SK-N-SH (cell line): ENCODE data around the gene TMEM138. TPM values are rescaled to one million over a fixed set of nuclear protein-coding genes. Genes with fewer than 3 reads are reported as not detected.

Experiments
- CTCF ChIA-PET: fragments of 300-600, 350-600 bp; formaldehyde crosslinking; extraction: SDS; loops from one replicate; lab custom pipeline; 2021; lab: Yijun Ruan, JAX
- POLR2A ChIA-PET: fragments of 350-600 bp; sonication (Branson Sonifier 250); formaldehyde crosslinking; extraction: SDS; loops from one replicate; lab custom pipeline; 2020; ENCODE audit warnings: antibody characterized with exemption, inconsistent platforms; lab: Yijun Ruan, JAX
- DNase-seq: peaks from one replicate; pipeline ENCODE4 v3.0.0; 2012
- H2AFZ ChIP-seq: fragments of 200-600 bp; sonication (generic); 2 replicates; pipeline ENCODE4 v1.8.1; 2016; ENCODE audit warnings: antibody characterized with exemption, mild to moderate bottlenecking, low read depth
- H3F3A ChIP-seq: fragments of 200-600 bp; sonication (generic); replicated peaks from 2 replicates; pipeline ENCODE3; 2016; ENCODE audit warnings: antibody characterized with exemption, mild to moderate bottlenecking; ENCODE audit not compliant: insufficient read depth
- H3K27ac ChIP-seq, 2 experiments: fragments of 200-500 bp in 1 of 2; fragments of 200-600 bp in 1 of 2; sonication (Bioruptor generic) in 1 of 2; sonication (generic), shearing (Covaris generic) in 1 of 2; 2 replicates each; pipeline versions ENCODE4 v1.5.1 to v1.6.1; 2014 to 2016; ENCODE audit warnings: low read depth in 2 of 2, inconsistent platforms in 1 of 2, low read length in 1 of 2, mild to moderate bottlenecking in 1 of 2, mixed read lengths in 1 of 2
- H3K27me3 ChIP-seq: fragments of 200-600 bp; sonication (generic), shearing (Covaris generic); 2 replicates; pipeline ENCODE4 v1.6.1; 2016; ENCODE audit warnings: mixed run types; ENCODE audit not compliant: insufficient read depth
- H3K36me3 ChIP-seq, 2 experiments: fragments of 200-500 bp in 1 of 2; fragments of 200-600 bp in 1 of 2; sonication (Bioruptor generic) in 1 of 2; sonication (generic) in 1 of 2; replicated peaks in 1 of 2; 2 replicates each; pipeline versions ENCODE3 to v1.5.1; 2014 to 2016; ENCODE audit warnings: low read length in 1 of 2, mild to moderate bottlenecking in 1 of 2; ENCODE audit not compliant: insufficient read depth in 2 of 2, control insufficient read depth in 1 of 2
- H3K4me1 ChIP-seq, 2 experiments: fragments of 200-500 bp in 1 of 2; fragments of 200-600 bp in 1 of 2; sonication (Bioruptor generic) in 1 of 2; sonication (generic), shearing (Covaris generic) in 1 of 2; 2 replicates each; pipeline versions ENCODE4 v1.5.1 to v1.6.1; 2014 to 2016; ENCODE audit warnings: low read depth in 1 of 2, low read length in 1 of 2, mixed run types in 1 of 2; ENCODE audit not compliant: insufficient read depth in 2 of 2, control insufficient read depth in 1 of 2
- H3K4me2 ChIP-seq: fragments of 200-600 bp; sonication (generic), shearing (Covaris generic); 2 replicates; pipeline ENCODE4 v1.6.1; 2017; ENCODE audit warnings: mixed run types
- H3K4me3 ChIP-seq, 2 experiments: fragments of 200-500 bp in 1 of 2; fragments of 200-600 bp in 1 of 2; sonication (Bioruptor generic) in 1 of 2; sonication (generic), shearing (Covaris generic) in 1 of 2; 2 replicates each; pipeline versions ENCODE4 v1.5.1 to v1.8.1; 2014 to 2016; ENCODE audit warnings: low read depth in 2 of 2, inconsistent platforms in 1 of 2, low read length in 1 of 2, mild to moderate bottlenecking in 1 of 2, mixed read lengths in 1 of 2, moderate library complexity in 1 of 2
- H3K79me2 ChIP-seq: fragments of 200-600 bp; sonication (generic); 2 replicates; pipeline ENCODE4 v1.8.1; 2017; ENCODE audit warnings: mild to moderate bottlenecking; ENCODE audit not compliant: insufficient read depth
- H3K9ac ChIP-seq: fragments of 200-600 bp; sonication (generic); 2 replicates; pipeline ENCODE4 v1.6.1; 2017; ENCODE audit warnings: mixed run types
- H3K9me2 ChIP-seq: fragments of 200-600 bp; sonication (generic); 2 replicates; pipeline ENCODE4 v1.6.1; 2017; ENCODE audit warnings: mixed run types
- H3K9me3 ChIP-seq: fragments of 200-600 bp; sonication (generic); 2 replicates; pipeline ENCODE4 v1.6.1; 2017; ENCODE audit warnings: mixed run types, mild to moderate bottlenecking, moderate library complexity
- H4K20me1 ChIP-seq: fragments of 200-600 bp; sonication (generic); 2 replicates; pipeline ENCODE4 v1.6.1; 2017; ENCODE audit warnings: mild to moderate bottlenecking, mixed run types; ENCODE audit not compliant: insufficient read depth
- CHD2 ChIP-seq: fragments of 150-350 bp; IDR thresholded peaks from 2 replicates; pipeline ENCODE4 v1.6.1; 2018; ENCODE audit warnings: low read length; ENCODE audit not compliant: partially characterized antibody
- ELF1 ChIP-seq: IDR thresholded peaks from 2 replicates; pipeline ENCODE4 v1.4.0; 2012
- EZH2phosphoT487 ChIP-seq: fragments of 200-600 bp; sonication (generic); IDR thresholded peaks from 2 replicates; pipeline ENCODE4 v1.6.1; 2017; ENCODE audit warnings: low read depth, mixed run types, mild to moderate bottlenecking, antibody characterized with exemption, moderate library complexity, borderline replicate concordance
- FOSL2 ChIP-seq: IDR thresholded peaks from 2 replicates; pipeline ENCODE4 v1.4.0; 2012; ENCODE audit warnings: low read depth, mild to moderate bottlenecking, moderate library complexity, borderline replicate concordance
- FOXJ3 ChIP-seq: sonication (generic); formaldehyde crosslinking; IDR thresholded peaks from 2 replicates; pipeline ENCODE4 v1.5.1; 2020; ENCODE audit warnings: mild to moderate bottlenecking, missing genetic modification reagents
- FOXM1 ChIP-seq: IDR thresholded peaks from 2 replicates; pipeline ENCODE4 v1.4.0; 2012; ENCODE audit warnings: low read depth, mild to moderate bottlenecking
- GABPA ChIP-seq: IDR thresholded peaks from 2 replicates; pipeline ENCODE4 v1.4.0; 2012; ENCODE audit warnings: low read depth, mild to moderate bottlenecking
- JUND ChIP-seq: IDR thresholded peaks from 2 replicates; pipeline ENCODE4 v1.4.0; 2012
- MXI1 ChIP-seq: IDR thresholded peaks from 2 replicates; pipeline ENCODE4 v1.6.1; 2012; ENCODE audit warnings: mild to moderate bottlenecking, low read depth, low read length, improper control_type of control experiment
- NRF1 ChIP-seq: IDR thresholded peaks from 2 replicates; pipeline ENCODE4 v1.6.1; 2012; ENCODE audit warnings: low read depth, mild to moderate bottlenecking, low read length
- RAD21 ChIP-seq: IDR thresholded peaks from 2 replicates; pipeline ENCODE4 v1.6.1; 2012; ENCODE audit warnings: mild to moderate bottlenecking, low read length
- RCOR1 ChIP-seq: fragments of 150-350 bp; IDR thresholded peaks from 2 replicates; pipeline ENCODE4 v1.6.1; 2017; ENCODE audit warnings: antibody characterized with exemption, low read length
- RXRA ChIP-seq: IDR thresholded peaks from 2 replicates; pipeline ENCODE4 v1.4.0; 2012; ENCODE audit warnings: low read depth, mild to moderate bottlenecking, borderline replicate concordance
- SIN3A ChIP-seq: IDR thresholded peaks from 2 replicates; pipeline ENCODE4 v1.6.1; 2012; ENCODE audit warnings: low read depth, mild to moderate bottlenecking, low read length, moderate library complexity, borderline replicate concordance
- SMC3 ChIP-seq: IDR thresholded peaks from 2 replicates; pipeline ENCODE4 v1.6.1; 2012; ENCODE audit warnings: low read depth, low read length, improper control_type of control experiment
- TCF12 ChIP-seq: IDR thresholded peaks from 2 replicates; pipeline ENCODE4 v1.4.0; 2012
- TEAD4 ChIP-seq: IDR thresholded peaks from 2 replicates; pipeline ENCODE4 v1.4.0; 2012; ENCODE audit warnings: mild to moderate bottlenecking, borderline replicate concordance; ENCODE audit not compliant: insufficient read depth
- YY1 ChIP-seq: IDR thresholded peaks from 2 replicates; pipeline ENCODE4 v1.4.0; 2012; ENCODE audit warnings: low read depth, mild to moderate bottlenecking
- WGBS: methylation state at CpG from one replicate; pipeline ENCODE4 v1.1.6; 2017; ENCODE audit warnings: low lambda C conversion rate; 5-methylcytosine and 5-hydroxymethylcytosine counted together
- polyA plus RNA-seq, 3 experiments: library from polyadenylated mRNA; depleted of rRNA; stranded (reverse); fragments of >200 nt; gene quantifications; 2 replicates each; pipeline ENCODE4 v1.2.3, GENCODE V29; 2012
- TF ChIP-seq, protein P1 (sequence below): IDR thresholded peaks from 2 replicates; pipeline ENCODE4 v1.4.0; 2012; ENCODE audit warnings: low read depth, borderline replicate concordance
- TF ChIP-seq, protein P2 (sequence below): IDR thresholded peaks from 2 replicates; pipeline ENCODE4 v1.4.0; 2012; ENCODE audit warnings: low read depth
- TF ChIP-seq, protein P3 (sequence below): IDR thresholded peaks from 2 replicates; pipeline ENCODE4 v1.4.0; 2012; ENCODE audit warnings: low read depth, borderline replicate concordance
- TF ChIP-seq, protein P4 (sequence below): fragments of 150-350 bp; IDR thresholded peaks from 2 replicates; pipeline ENCODE4 v1.6.1; 2016; ENCODE audit warnings: mild to moderate bottlenecking, low read depth, low read length
- TF ChIP-seq, protein P5 (sequence below): IDR thresholded peaks from 2 replicates; pipeline ENCODE4; 2012

The TMEM138 gene
- polyA plus RNA-seq, 1 of the 3 experiments (the other 2 are of a cell fraction), result 82.2 TPM

DNA sequence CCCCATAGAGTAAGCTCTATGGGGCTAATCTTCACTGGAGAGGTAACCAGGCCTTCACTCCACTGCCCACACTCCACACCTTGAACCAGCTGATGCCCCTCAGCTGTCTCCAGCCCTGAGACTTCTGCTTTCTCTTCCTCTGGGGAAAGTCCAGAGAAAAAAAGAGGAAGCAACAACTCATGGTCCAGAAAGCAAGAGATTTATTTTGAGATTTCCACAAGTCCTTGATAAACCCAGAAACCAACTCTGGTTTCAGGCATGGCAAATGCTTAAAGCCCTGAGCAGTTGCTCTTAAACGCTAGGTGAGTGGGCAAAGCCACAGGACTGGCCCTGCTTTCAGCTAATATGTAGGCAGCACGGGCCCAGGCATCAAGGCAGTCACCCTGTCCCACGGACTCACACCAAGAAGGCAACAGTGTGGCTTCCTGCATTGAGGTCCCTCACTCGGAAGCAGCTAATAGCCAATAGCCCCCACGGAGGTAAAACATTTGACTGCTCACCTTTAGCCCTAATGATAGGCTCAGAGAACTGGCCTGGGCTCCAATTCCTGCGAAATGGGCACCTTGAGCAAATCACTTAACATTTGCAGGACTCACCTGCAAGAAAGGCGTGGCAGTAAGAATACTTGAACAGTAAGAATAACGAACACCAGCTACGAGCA lies 4.8 kb upstream of the TMEM138 start:
- TF ChIP-seq RCOR1, result no peak
- TF ChIP-seq FOXM1, result no peak
- no peak for TF ChIP-seq NRF1
- TF ChIP-seq FOSL2, result no peak
- no peak for TF ChIP-seq GABPA
- TF ChIP-seq FOXJ3 (CRISPR knock-in tag), result no peak
- TF ChIP-seq, protein P1, sequence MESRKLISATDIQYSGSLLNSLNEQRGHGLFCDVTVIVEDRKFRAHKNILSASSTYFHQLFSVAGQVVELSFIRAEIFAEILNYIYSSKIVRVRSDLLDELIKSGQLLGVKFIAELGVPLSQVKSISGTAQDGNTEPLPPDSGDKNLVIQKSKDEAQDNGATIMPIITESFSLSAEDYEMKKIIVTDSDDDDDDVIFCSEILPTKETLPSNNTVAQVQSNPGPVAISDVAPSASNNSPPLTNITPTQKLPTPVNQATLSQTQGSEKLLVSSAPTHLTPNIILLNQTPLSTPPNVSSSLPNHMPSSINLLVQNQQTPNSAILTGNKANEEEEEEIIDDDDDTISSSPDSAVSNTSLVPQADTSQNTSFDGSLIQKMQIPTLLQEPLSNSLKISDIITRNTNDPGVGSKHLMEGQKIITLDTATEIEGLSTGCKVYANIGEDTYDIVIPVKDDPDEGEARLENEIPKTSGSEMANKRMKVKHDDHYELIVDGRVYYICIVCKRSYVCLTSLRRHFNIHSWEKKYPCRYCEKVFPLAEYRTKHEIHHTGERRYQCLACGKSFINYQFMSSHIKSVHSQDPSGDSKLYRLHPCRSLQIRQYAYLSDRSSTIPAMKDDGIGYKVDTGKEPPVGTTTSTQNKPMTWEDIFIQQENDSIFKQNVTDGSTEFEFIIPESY, result no peak
- no peak for TF ChIP-seq SMC3
- TF ChIP-seq YY1, result no peak
- TF ChIP-seq, protein P2, sequence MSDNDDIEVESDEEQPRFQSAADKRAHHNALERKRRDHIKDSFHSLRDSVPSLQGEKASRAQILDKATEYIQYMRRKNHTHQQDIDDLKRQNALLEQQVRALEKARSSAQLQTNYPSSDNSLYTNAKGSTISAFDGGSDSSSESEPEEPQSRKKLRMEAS, result no peak
- TF ChIP-seq, protein P3, sequence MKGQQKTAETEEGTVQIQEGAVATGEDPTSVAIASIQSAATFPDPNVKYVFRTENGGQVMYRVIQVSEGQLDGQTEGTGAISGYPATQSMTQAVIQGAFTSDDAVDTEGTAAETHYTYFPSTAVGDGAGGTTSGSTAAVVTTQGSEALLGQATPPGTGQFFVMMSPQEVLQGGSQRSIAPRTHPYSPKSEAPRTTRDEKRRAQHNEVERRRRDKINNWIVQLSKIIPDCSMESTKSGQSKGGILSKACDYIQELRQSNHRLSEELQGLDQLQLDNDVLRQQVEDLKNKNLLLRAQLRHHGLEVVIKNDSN, result no peak
- TF ChIP-seq JUND, result no peak
- no peak for TF ChIP-seq RAD21
- TF ChIP-seq ELF1, result no peak
- no peak for TF ChIP-seq TEAD4
- no peak for TF ChIP-seq TCF12
- CTCF ChIA-PET, result interaction anchor here (0.7 to 5.8 kb wide), 5 partner anchors 12 to 28 kb away, joined by 3 to 29 read pairs (median 4); no protein-coding TSS in a partner anchor
- peaks cover 5 to 13% of the 10 kb centered on the region in 2 experiments for H3K36me3 ChIP-seq

DNA sequence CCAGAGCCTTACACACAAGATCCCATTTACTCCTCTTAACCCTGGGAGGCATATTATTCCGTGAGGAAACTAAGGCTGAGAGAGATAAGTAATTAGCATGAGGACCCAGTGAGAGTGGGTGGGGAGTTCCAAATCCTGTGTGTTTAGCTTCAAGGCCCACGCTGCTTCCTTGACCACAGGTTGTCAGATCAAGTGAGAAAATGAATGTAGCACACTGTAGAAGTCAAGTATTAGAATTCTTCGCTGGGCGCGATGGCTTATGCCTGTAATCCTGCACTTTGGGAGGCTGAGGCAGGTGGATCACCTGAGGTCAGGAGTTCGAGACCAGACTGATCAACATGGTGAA lies 4.3 kb upstream of the TMEM138 start:
- H2AFZ ChIP-seq, result no peak overlapping the region
- H3K79me2 ChIP-seq, result peaks cover 29% of the 10 kb centered on the region
- no peaks in the 10 kb centered on the region for H3K9me2 ChIP-seq
- peaks cover 0 to 14% of the 10 kb centered on the region in 2 experiments; a peak in 1 of 4 replicates for H3K4me1 ChIP-seq
- WGBS, result 99% methylated on average over 6 of the region's 6 CpGs
- no peaks in the 10 kb centered on the region for H4K20me1 ChIP-seq
- H3K9me3 ChIP-seq, result no peaks in the 10 kb centered on the region
- no peak overlapping the region for H3K4me2 ChIP-seq
- peaks cover 6% of the 10 kb centered on the region for H3F3A ChIP-seq
- POLR2A ChIA-PET, result interaction anchor here (0.9 to 1.8 kb wide), 2 partner anchors 21 to 24 kb away, joined by 3 to 4 read pairs; no protein-coding TSS in a partner anchor
- no peak overlapping the region for H3K9ac ChIP-seq
- no peak overlapping the region for H3K27ac ChIP-seq
- no peak overlapping the region for H3K4me3 ChIP-seq
- no peak for DNase-seq
- peaks cover 5 to 10% of the 10 kb centered on the region in 2 experiments for H3K36me3 ChIP-seq
- CTCF ChIA-PET, result interaction anchor here (0.7 to 5.8 kb wide), 4 partner anchors 16 to 28 kb away, joined by 3 to 29 read pairs (median 4); no protein-coding TSS in a partner anchor
- no peaks in the 10 kb centered on the region for H3K27me3 ChIP-seq
- no peak for TF ChIP-seq TEAD4
- no peak for TF ChIP-seq CHD2
- TF ChIP-seq, protein P4, sequence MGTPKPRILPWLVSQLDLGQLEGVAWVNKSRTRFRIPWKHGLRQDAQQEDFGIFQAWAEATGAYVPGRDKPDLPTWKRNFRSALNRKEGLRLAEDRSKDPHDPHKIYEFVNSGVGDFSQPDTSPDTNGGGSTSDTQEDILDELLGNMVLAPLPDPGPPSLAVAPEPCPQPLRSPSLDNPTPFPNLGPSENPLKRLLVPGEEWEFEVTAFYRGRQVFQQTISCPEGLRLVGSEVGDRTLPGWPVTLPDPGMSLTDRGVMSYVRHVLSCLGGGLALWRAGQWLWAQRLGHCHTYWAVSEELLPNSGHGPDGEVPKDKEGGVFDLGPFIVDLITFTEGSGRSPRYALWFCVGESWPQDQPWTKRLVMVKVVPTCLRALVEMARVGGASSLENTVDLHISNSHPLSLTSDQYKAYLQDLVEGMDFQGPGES, result no peak
- TF ChIP-seq, protein P5, sequence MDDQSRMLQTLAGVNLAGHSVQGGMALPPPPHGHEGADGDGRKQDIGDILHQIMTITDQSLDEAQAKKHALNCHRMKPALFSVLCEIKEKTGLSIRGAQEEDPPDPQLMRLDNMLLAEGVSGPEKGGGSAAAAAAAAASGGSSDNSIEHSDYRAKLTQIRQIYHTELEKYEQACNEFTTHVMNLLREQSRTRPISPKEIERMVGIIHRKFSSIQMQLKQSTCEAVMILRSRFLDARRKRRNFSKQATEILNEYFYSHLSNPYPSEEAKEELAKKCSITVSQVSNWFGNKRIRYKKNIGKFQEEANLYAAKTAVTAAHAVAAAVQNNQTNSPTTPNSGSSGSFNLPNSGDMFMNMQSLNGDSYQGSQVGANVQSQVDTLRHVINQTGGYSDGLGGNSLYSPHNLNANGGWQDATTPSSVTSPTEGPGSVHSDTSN, result no peak
- no peak for TF ChIP-seq EZH2phosphoT487
- no peak for TF ChIP-seq RXRA
- TF ChIP-seq SIN3A, result no peak
- TF ChIP-seq FOXJ3 (CRISPR knock-in tag), result no peak
- TF ChIP-seq MXI1, result no peak
- no peak for TF ChIP-seq RCOR1
- no peak for TF ChIP-seq FOXM1

More for the DNA sequence above, 4.8 kb upstream of the TMEM138 start:
- WGBS, result 97% methylated on average over 6 of the region's 9 CpGs
- Histone ChIP-seq H3K9ac (no peak overlapping the region), H3K9me2 (no peaks in the 10 kb centered on the region), H2AFZ (no peak overlapping the region), H3K4me1 (peaks cover 0 to 14% of the 10 kb centered on the region in 2 experiments; a peak in 1 of 4 replicates), H3F3A (peaks cover 6% of the 10 kb centered on the region), H3K79me2 (peaks cover 24% of the 10 kb centered on the region; the same call in 1 of the 2 replicates), H3K27me3 (no peaks in the 10 kb centered on the region), H4K20me1 (no peaks in the 10 kb centered on the region), H3K4me3 (no peak overlapping the region), H3K27ac (no peak overlapping the region), H3K9me3 (no peaks in the 10 kb centered on the region), H3K4me2 (no peak overlapping the region)
- DNase-seq, result no peak
- POLR2A ChIA-PET, result interaction anchor here (0.9 to 1.8 kb wide), 2 partner anchors 21 to 23 kb away, joined by 3 to 4 read pairs; no protein-coding TSS in a partner anchor
